HepG2 (cell line): ENCODE data around the gene RAB1B. TPM values are rescaled to one million over a fixed set of nuclear protein-coding genes. Genes with fewer than 3 reads are reported as not detected.

Experiments used
- ATAC-seq: fragments of 200-7000 bp; cut with Tn5 transposase; 3 replicates; pipeline ENCODE4 v1.9.1; 2020; ENCODE audit warnings: mild to moderate bottlenecking, moderate library complexity
- BruUV-seq: library from RNA; stranded (reverse); fragments of 400-500 nt; replicated peaks from 2 replicates; lab custom pipeline; 2021; lab: Mats Ljungman, UMichigan
- CTCF ChIA-PET: fragments of 300-600 bp; formaldehyde crosslinking; extraction: SDS; loops from one replicate; lab custom pipeline; 2021; ENCODE audit warnings: low total read pairs, inconsistent platforms, low intra/inter-chr PET ratio; lab: Yijun Ruan, JAX
- POLR2A ChIA-PET: fragments of 350-600 bp; sonication (Branson Sonifier 250); formaldehyde crosslinking; loops from one replicate; lab custom pipeline; 2020; ENCODE audit warnings: antibody characterized with exemption, inconsistent platforms; lab: Yijun Ruan, JAX
- DNase-seq: peaks from one replicate; pipeline ENCODE4 v3.0.0-alpha.2; 2015; ENCODE audit warnings: low spot score
- FAIRE-seq: peaks from 3 replicates; lab custom pipeline; 2011; peaks lifted over from hg19 to GRCh38; lab: Jason Lieb, UNC
- H2AFZ ChIP-seq: one replicate; pipeline ENCODE4 v1.6.1; 2011; ENCODE audit warnings: low read length, inconsistent platforms
- H3K27ac ChIP-seq: fragments of 300-600 bp; 3 replicates; pipeline ENCODE4 v1.8.0; 2011; ENCODE audit warnings: mixed run types, mild to moderate bottlenecking, mixed read lengths, low read length, inconsistent platforms; ENCODE audit not compliant: insufficient read depth; ENCODE audit errors: extremely low read length
- H3K27me3 ChIP-seq, 2 experiments: fragments of 200-600 bp in 1 of 2; 2 replicates in 1 of 2; 3 replicates in 1 of 2; pipeline versions ENCODE4 v1.6.0 to v1.8.0; 2011; ENCODE audit warnings: low read length in 2 of 2, mild to moderate bottlenecking in 2 of 2, moderate library complexity in 2 of 2, inconsistent platforms in 1 of 2; ENCODE audit not compliant: insufficient read depth in 2 of 2, control insufficient read depth in 1 of 2
- H3K36me3 ChIP-seq, 2 experiments: fragments of 200-600 bp in 1 of 2; replicated peaks in 1 of 2; 2 replicates in 1 of 2; 3 replicates in 1 of 2; pipeline versions ENCODE4 v1.5.1 to v1.8.0; 2011; ENCODE audit warnings: low read length in 2 of 2, inconsistent platforms in 1 of 2; ENCODE audit not compliant: insufficient read depth in 2 of 2, control insufficient read depth in 1 of 2
- H3K4me1 ChIP-seq: 2 replicates; pipeline ENCODE4 v1.5.1; 2012; ENCODE audit warnings: low read length, inconsistent platforms; ENCODE audit not compliant: insufficient read depth
- H3K4me2 ChIP-seq: 2 replicates; pipeline ENCODE4 v1.6.0; 2011; ENCODE audit warnings: low read depth, low read length, inconsistent platforms
- H3K4me3 ChIP-seq, 3 experiments: fragments of 200-600 bp in 1 of 3; sonication (generic), shearing (Covaris generic) in 1 of 3; replicated peaks in 1 of 3; 2 replicates each; pipeline ENCODE4 v1.5.1; 2011 to 2016; ENCODE audit warnings: low read length in 3 of 3, inconsistent platforms in 2 of 3, low read depth in 2 of 3, mild to moderate bottlenecking in 2 of 3, control low read depth in 1 of 3, mixed read lengths in 1 of 3; ENCODE audit not compliant: insufficient read depth in 1 of 3
- H3K79me2 ChIP-seq: one replicate; pipeline ENCODE4 v1.6.1; 2011; ENCODE audit warnings: low read length, inconsistent platforms; ENCODE audit not compliant: insufficient read depth
- H3K9ac ChIP-seq: 2 replicates; pipeline ENCODE4 v1.6.0; 2011; ENCODE audit warnings: mild to moderate bottlenecking, low read depth, low read length, inconsistent platforms; ENCODE audit not compliant: insufficient read depth
- H3K9me3 ChIP-seq: 2 replicates; pipeline ENCODE4 v1.5.1; 2012; ENCODE audit warnings: mild to moderate bottlenecking, low read length
- H4K20me1 ChIP-seq: 2 replicates; pipeline ENCODE4 v1.6.0; 2011; ENCODE audit warnings: inconsistent platforms, mild to moderate bottlenecking, low read length, moderate library complexity; ENCODE audit not compliant: insufficient read depth
- EP300 ChIP-seq, 3 experiments: sonication (generic) in 1 of 3; formaldehyde crosslinking in 1 of 3; IDR thresholded peaks; 2 replicates each; pipeline versions ENCODE4 v1.5.1 to v1.6.1; 2011 to 2020; ENCODE audit warnings: low read depth in 2 of 3, low read length in 2 of 3, borderline replicate concordance in 1 of 3, improper control_type of control experiment in 1 of 3, mild to moderate bottlenecking in 1 of 3, missing genetic modification reagents in 1 of 3, moderate library complexity in 1 of 3
- HOXA7 ChIP-seq: sonication (generic); formaldehyde crosslinking; IDR thresholded peaks from 2 replicates; pipeline ENCODE4 v1.8.1; 2022; ENCODE audit warnings: mild to moderate bottlenecking, missing genetic modification reagents, moderate library complexity
- MTF2 ChIP-seq: sonication (generic); formaldehyde crosslinking; IDR thresholded peaks from 2 replicates; pipeline ENCODE4 v1.5.0; 2020; ENCODE audit warnings: missing genetic modification reagents, borderline replicate concordance
- NBN ChIP-seq: fragments of 450-650 bp; conservative IDR thresholded peaks from 2 replicates; pipeline ENCODE4 v1.6.1; 2017
- PITX1 ChIP-seq: sonication (generic); formaldehyde crosslinking; IDR thresholded peaks from 2 replicates; pipeline ENCODE4 v1.5.1; 2020; ENCODE audit warnings: mild to moderate bottlenecking, missing genetic modification reagents
- SCMH1 ChIP-seq: sonication (generic); formaldehyde crosslinking; IDR thresholded peaks from 2 replicates; pipeline ENCODE4 v1.9.0; 2021; ENCODE audit warnings: missing genetic modification reagents, mild to moderate bottlenecking, borderline replicate concordance
- TBX3 ChIP-seq: fragments of 450-650 bp; IDR thresholded peaks from 2 replicates; pipeline ENCODE4 v1.6.1; 2017; ENCODE audit warnings: antibody characterized with exemption, mild to moderate bottlenecking, inconsistent platforms, borderline replicate concordance
- ZBTB42 ChIP-seq: sonication (generic); formaldehyde crosslinking; IDR thresholded peaks from 2 replicates; pipeline ENCODE4 v1.5.0; 2020; ENCODE audit warnings: mild to moderate bottlenecking, missing genetic modification reagents
- ZNF143 ChIP-seq: sonication (generic); formaldehyde crosslinking; IDR thresholded peaks from 2 replicates; pipeline ENCODE4 v1.4.0; 2020; ENCODE audit warnings: missing genetic modification reagents
- ZNF644 ChIP-seq: IDR thresholded peaks from 2 replicates; pipeline ENCODE4 v1.6.1; 2016; ENCODE audit warnings: low read depth
- ZNF652 ChIP-seq: IDR thresholded peaks from 2 replicates; pipeline ENCODE4 v1.6.1; 2016; ENCODE audit warnings: low read depth, borderline replicate concordance
- ZNF724P ChIP-seq: sonication (generic); formaldehyde crosslinking; IDR thresholded peaks from 2 replicates; pipeline ENCODE4 v1.8.0; 2022; ENCODE audit warnings: missing genetic modification reagents, borderline replicate concordance
- ZNF879 ChIP-seq: sonication (generic); formaldehyde crosslinking; IDR thresholded peaks from 2 replicates; pipeline ENCODE4 v1.8.1; 2023; ENCODE audit warnings: missing genetic modification reagents
- ZZZ3 ChIP-seq: sonication (generic); formaldehyde crosslinking; IDR thresholded peaks from 2 replicates; pipeline ENCODE4 v1.4.0; 2020; ENCODE audit warnings: missing genetic modification reagents, mild to moderate bottlenecking, borderline replicate concordance
- WGBS: methylation state at CpG from one replicate; pipeline ENCODE4 v1.1.6; 2017; ENCODE audit warnings: low lambda C conversion rate; 5-methylcytosine and 5-hydroxymethylcytosine counted together
- in situ Hi-C: cut with HindIII; loops from 2 replicates; pipeline ENCODE4 v1.10.0; 2017; ENCODE audit warnings: low pct_unique_long_range_greater_than_20kb; ENCODE audit not compliant: extremely low pct_ligation_motif_present
- intact Hi-C: fragments of 100-400 bp; cut with micrococcal nuclease; formaldehyde crosslinking; loops from one replicate; pipeline ENCODE4 v1.10.0; 2022; ENCODE audit not compliant: unreplicated experiment
- polyA plus RNA-seq, 8 experiments: library from polyadenylated mRNA; depleted of rRNA in 3 of 8; stranded (reverse) in 7 of 8; unstranded in 1 of 8; fragments of >200 nt; fragmentation: Illumina TruSeq in 4 of 8; extraction: Trizol in 4 of 8; gene quantifications; 2 replicates each; pipeline versions ENCODE4 v1.2.1 to v1.2.3, GENCODE V29; 2011 to 2016; ENCODE audit warnings: low read depth in 4 of 8, missing spikeins in 1 of 8, mixed read lengths in 1 of 8; ENCODE audit not compliant: insufficient read depth in 1 of 8
- total RNA-seq, 5 experiments: library from RNA; depleted of rRNA; stranded (reverse); fragments of >200 nt; fragmentation: Illumina TruSeq; extraction: Trizol; gene quantifications; 2 replicates each; pipeline ENCODE4 v1.2.3, GENCODE V29; 2016; ENCODE audit warnings: low read depth in 1 of 5
- TF ChIP-seq, protein P1 (sequence below): sonication (generic); formaldehyde crosslinking; IDR thresholded peaks from 2 replicates; pipeline ENCODE4 v1.4.0; 2020; ENCODE audit warnings: missing genetic modification reagents
- TF ChIP-seq, protein P2 (sequence below): sonication (generic); formaldehyde crosslinking; IDR thresholded peaks from 2 replicates; pipeline ENCODE4 v1.5.1; 2020; ENCODE audit warnings: mild to moderate bottlenecking, missing genetic modification reagents, moderate library complexity
- TF ChIP-seq, protein P3 (sequence below): sonication (generic); formaldehyde crosslinking; IDR thresholded peaks from 2 replicates; pipeline ENCODE4 v1.8.1; 2023; ENCODE audit warnings: missing genetic modification reagents, mild to moderate bottlenecking, borderline replicate concordance
- TF ChIP-seq, protein P4 (sequence below): sonication (generic); formaldehyde crosslinking; IDR thresholded peaks from 2 replicates; pipeline ENCODE4 v1.5.1; 2020; ENCODE audit warnings: missing genetic modification reagents, mild to moderate bottlenecking, borderline replicate concordance

The RAB1B gene
- total and polyA plus RNA-seq, 2 of the 13 experiments (the other 11 are each of a cell fraction or from before 2014, with no cell fraction given): 77.9 to 87.9 TPM

DNA sequence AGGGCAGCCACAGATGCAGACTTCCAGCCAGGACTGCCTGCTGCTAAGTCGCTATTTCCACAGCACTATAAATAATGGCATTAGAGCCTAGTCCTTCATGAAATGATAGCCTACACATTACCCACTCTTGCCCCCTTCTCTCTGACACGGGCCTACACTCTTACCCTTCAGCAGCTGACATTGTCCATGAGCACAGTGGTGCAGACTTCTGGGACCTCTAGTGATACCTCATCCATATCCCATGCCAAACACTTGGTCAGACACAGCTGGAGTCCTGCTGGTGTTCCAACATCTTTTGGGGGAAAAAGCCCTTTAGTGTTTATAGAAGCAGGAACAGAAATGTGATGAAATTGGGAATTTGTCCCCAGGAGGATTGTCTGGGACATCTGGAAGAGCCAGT is 43.4 kb upstream of the RAB1B start:
- no peak for TF ChIP-seq ZNF879 (CRISPR knock-in tag)
- TF ChIP-seq NBN: no peak
- TF ChIP-seq MTF2 (CRISPR knock-in tag): no peak
- TF ChIP-seq ZBTB42 (CRISPR knock-in tag): no peak
- no peak for TF ChIP-seq ZNF644 (CRISPR knock-in tag)
- no peak for TF ChIP-seq ZNF652 (CRISPR knock-in tag)
- TF ChIP-seq SCMH1 (CRISPR knock-in tag): no peak
- no peak for TF ChIP-seq ZNF143 (CRISPR knock-in tag)
- TF ChIP-seq, protein P1, sequence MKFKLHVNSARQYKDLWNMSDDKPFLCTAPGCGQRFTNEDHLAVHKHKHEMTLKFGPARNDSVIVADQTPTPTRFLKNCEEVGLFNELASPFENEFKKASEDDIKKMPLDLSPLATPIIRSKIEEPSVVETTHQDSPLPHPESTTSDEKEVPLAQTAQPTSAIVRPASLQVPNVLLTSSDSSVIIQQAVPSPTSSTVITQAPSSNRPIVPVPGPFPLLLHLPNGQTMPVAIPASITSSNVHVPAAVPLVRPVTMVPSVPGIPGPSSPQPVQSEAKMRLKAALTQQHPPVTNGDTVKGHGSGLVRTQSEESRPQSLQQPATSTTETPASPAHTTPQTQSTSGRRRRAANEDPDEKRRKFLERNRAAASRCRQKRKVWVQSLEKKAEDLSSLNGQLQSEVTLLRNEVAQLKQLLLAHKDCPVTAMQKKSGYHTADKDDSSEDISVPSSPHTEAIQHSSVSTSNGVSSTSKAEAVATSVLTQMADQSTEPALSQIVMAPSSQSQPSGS (CRISPR knock-in tag): no peak
- TF ChIP-seq PITX1 (CRISPR knock-in tag): no peak
- TF ChIP-seq ZZZ3 (CRISPR knock-in tag): no peak
- TF ChIP-seq TBX3: no peak
- TF ChIP-seq, protein P2, sequence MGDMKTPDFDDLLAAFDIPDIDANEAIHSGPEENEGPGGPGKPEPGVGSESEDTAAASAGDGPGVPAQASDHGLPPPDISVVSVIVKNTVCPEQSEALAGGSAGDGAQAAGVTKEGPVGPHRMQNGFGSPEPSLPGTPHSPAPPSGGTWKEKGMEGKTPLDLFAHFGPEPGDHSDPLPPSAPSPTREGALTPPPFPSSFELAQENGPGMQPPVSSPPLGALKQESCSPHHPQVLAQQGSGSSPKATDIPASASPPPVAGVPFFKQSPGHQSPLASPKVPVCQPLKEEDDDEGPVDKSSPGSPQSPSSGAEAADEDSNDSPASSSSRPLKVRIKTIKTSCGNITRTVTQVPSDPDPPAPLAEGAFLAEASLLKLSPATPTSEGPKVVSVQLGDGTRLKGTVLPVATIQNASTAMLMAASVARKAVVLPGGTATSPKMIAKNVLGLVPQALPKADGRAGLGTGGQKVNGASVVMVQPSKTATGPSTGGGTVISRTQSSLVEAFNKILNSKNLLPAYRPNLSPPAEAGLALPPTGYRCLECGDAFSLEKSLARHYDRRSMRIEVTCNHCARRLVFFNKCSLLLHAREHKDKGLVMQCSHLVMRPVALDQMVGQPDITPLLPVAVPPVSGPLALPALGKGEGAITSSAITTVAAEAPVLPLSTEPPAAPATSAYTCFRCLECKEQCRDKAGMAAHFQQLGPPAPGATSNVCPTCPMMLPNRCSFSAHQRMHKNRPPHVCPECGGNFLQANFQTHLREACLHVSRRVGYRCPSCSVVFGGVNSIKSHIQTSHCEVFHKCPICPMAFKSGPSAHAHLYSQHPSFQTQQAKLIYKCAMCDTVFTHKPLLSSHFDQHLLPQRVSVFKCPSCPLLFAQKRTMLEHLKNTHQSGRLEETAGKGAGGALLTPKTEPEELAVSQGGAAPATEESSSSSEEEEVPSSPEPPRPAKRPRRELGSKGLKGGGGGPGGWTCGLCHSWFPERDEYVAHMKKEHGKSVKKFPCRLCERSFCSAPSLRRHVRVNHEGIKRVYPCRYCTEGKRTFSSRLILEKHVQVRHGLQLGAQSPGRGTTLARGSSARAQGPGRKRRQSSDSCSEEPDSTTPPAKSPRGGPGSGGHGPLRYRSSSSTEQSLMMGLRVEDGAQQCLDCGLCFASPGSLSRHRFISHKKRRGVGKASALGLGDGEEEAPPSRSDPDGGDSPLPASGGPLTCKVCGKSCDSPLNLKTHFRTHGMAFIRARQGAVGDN: no peak
- TF ChIP-seq, protein P3, sequence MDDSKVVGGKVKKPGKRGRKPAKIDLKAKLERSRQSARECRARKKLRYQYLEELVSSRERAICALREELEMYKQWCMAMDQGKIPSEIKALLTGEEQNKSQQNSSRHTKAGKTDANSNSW (CRISPR knock-in tag): no peak
- TF ChIP-seq, protein P4, sequence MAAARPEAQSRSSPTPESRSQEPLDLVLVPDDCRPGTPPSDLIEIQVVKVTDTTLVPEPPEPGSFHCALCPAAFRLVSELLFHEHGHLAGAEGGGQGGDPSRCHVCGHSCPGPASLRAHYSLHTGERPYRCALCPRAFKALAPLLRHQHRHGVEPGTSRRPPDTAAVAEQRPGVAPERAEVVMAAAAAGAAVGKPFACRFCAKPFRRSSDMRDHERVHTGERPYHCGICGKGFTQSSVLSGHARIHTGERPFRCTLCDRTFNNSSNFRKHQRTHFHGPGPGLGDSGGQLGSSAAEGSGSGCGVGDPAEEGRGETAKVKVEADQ (CRISPR knock-in tag): no peak
- TF ChIP-seq EP300 (IDR thresholded peaks at IDR 0.05; ENCODE audit: low read depth in 2 of 2, low read length in 2 of 2): no peak
- TF ChIP-seq EP300 (CRISPR knock-in tag; IDR thresholded peaks at IDR 0.05; ENCODE audit: borderline replicate concordance): no peak
- no peak for TF ChIP-seq HOXA7 (CRISPR knock-in tag)
- no peak for TF ChIP-seq ZNF724P (CRISPR knock-in tag)
- TF ChIP-seq, all 625 proteins: peak for 0
- Histone ChIP-seq H3K4me3 (no peak overlapping the region), H3K9ac (no peak overlapping the region), H3K4me1 (peaks cover 5% of the 10 kb centered on the region; the same call in 1 of the 2 replicates), H3K27me3 (no peaks in the 10 kb centered on the region), H3K36me3 (peaks cover 2 to 5% of the 10 kb centered on the region in 2 experiments; a peak in 1 of 5 replicates), H3K27ac (no peak overlapping the region), H3K4me2 (no peak overlapping the region), H4K20me1 (no peaks in the 10 kb centered on the region), H3K79me2 (no peaks in the 10 kb centered on the region), H3K9me3 (no peaks in the 10 kb centered on the region), H2AFZ (no peak overlapping the region)
- ATAC-seq (no peak), DNase-seq (no peak), FAIRE-seq (no peak)
- WGBS: 89% methylated on average over 2 of the region's 2 CpGs
- CTCF ChIA-PET: no interaction called here
- POLR2A ChIA-PET: no interaction called here
- intact Hi-C loops: no loop called here
- BruUV-seq: no TSS peak
- in situ Hi-C loops: no loop called here
